HG03575 (cell line): ENCODE measurements around the gene PLEKHM3.

Experiments used
- ATAC-seq: cut with Tn5 transposase; IDR thresholded peaks from one replicate; pipeline ENCODE4 v1.9.1; 2021; ENCODE audit not compliant: unreplicated experiment, insufficient number of reproducible peaks, low FRiP score; ENCODE audit errors: extremely low read depth

Gene PLEKHM3

DNA sequence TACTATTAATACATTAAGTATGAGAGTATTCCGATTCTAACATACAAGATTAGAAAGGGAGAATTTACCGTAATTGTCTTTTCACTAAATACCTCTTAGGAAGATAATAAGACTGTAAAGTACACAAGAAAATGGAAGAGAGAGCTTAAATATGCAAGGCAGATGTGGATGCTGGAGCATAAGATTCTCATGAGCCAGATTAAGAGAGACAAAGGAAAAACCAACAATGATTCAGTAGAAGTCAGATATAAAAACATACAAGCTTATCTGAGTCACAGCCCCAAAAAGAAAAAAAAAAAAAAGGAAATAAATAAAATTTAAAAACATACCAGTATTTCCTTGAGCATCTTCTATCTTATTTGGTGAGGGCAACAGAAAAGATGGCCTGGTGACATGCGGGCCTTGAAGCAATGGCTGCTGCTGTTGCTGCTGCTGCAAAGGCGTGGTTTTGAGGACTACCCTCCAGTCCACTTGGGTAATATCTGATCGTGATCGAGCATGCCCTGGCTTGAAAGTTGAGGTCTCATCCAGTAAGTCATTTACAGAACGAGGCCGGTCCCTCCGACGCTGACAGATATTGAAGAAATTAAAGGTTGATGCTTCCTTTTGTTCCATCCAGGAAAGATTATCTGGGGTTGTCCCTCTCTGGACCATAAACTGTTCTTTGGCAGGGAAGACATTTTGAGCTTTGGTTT, 24.5 kb downstream of the PLEKHM3 start:
- ATAC-seq, result no peak

DNA sequence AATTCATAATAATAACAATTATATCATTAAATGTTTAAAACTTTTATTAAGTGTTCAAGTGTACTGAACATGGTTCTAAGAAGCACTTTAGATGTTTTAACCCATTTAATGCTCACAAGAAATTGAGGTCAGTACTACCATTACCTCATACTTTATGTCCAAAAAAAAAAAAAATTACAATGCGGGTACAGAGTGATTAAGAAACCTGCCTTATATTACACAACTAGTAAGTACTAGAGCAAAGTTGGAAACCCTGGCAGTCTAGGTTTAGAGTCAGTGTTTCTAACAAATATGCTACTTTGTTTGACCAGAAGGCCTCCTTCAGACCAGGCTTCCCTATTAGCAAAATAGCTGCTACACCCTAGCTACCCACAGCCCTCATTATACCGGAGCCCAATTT, 28.5 kb downstream of the PLEKHM3 start:
- ATAC-seq, result no peak

DNA sequence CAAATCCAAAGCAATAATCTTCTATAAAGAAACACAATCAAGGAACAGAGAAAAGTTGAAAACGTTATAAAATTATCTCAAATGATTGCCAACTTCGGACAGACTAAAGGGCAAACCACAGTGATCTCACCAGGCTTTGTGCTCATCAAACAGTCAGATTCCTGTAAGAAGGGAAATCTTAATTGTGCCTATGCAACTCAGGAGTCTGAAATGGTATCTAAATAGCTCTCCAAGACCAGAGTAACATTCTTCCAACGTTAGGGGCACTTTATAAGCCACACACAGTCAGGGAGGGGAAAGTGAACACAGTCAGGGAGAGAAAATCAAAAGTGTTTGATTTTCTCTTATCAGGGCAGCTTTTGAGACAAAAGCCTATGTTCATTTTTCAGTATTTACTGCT, 29.4 kb downstream of the PLEKHM3 start:
- no peak for ATAC-seq

DNA sequence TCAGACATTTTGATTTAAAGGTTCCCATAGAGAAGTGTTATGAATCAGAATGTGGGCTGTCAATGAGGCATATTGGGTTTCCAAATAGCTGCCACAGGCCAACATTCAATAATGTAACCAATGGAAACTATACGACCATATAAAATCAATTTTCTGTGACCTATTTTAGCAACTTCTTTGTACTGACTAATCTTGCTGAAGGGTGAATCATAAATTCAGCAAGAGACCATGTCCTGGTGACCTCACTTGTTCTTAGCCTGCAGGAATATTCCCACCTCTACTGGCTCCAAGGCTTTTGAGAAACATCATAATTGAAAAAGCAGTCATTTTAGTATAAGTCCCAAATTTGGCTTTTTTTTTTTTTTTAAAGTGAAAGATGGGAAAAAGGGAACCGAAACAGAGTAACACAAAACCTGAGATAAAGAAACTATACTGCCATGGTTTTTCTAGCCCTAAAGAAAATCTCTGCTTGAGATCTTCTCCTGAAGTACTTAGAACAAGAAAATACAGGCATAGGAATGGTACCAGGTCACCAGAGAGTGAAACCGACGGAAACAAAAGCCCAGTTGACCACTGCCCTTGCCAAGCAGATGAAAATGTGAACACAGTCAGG, 32.1 kb downstream of the PLEKHM3 start:
- ATAC-seq, result no peak

DNA sequence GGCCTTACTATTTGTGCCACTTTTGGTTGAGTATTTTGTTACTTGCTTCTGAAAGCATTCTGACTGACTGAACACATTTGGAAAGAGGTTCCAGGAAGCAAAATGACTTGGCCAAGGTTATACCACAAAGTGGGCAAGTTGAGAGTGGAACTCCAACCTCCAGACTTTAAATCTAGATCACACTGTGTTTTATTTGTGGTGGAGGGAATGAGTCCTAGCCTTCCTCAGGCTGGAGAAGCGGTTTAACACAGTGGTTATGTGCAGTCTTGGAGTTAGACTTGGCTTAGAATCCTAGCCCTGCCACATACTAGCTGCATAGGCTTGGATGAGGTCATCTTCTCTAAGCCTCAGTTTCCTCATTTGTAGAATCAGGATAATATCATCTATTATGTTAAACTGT, 33.4 kb downstream of the PLEKHM3 start:
- no peak for ATAC-seq

DNA sequence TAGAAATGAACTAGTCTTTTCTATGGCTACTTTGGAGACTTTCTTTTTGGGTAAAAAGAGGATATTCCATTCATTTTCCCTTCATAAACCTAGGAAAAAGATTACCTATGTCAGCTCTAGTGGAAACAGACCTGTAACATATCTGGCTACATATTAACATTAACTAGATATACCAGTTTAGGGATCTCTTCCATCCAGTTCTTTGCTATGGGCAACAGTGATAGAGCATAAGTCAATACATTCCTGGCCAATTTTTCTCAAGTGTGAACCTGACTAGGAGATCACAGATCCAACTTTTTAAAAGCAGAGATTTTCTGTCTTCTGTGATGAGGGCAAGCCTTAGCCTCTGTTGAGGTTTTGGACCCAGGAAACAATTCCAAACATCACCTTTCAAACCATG, 34.5 kb downstream of the PLEKHM3 start:
- ATAC-seq, result no peak

DNA sequence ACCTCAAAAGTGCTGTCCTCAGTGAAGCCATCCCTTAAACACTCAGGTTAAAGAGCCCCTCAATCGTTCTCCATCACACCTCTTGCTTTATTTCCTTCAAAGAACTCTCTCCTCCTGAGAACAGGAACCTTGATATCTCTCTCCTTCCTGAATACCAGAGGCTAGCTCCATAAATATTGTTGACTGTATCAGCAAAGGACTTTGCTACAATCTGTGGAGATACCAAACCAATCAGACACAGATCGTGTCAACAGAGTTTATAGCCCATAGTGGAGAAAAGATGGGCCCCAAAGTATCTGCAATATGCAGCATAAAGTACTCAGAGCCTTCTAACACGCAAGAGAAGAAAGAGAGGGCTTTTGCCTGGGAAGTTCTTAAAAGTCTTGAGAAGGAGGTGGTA, 36.4 kb downstream of the PLEKHM3 start:
- ATAC-seq, result no peak

DNA sequence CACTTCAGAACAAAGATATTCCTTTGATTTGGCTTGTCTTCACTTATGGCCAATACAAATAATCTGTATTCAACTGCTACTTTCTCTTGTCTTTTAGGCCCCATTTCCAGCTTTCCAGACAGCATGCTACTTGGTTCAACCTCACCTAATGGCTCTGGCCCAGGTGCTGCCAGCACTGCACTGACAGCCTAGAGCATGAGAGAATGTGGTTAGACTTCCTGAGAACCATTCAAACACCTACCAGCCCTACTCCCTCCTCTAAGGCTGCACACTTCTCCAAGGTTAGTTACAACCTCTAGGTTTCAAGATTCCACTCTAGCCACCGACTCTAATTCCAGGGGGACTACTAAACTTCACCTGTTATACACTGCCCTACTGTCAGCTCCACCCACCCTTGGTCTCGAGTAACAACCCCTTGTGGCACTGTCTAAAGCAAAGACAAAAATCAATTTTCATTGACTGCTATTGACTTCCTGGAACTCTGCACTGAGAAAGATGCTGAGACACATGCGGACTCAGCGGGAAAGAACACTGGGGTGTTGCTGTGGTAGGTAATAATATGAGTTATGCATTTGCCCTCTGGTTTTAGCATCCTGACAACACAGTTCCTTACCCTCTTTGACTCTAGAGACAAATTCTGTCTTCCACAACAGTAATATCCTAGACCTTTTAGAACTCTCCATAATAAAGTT, 38.2 kb downstream of the PLEKHM3 start:
- no peak for ATAC-seq

DNA sequence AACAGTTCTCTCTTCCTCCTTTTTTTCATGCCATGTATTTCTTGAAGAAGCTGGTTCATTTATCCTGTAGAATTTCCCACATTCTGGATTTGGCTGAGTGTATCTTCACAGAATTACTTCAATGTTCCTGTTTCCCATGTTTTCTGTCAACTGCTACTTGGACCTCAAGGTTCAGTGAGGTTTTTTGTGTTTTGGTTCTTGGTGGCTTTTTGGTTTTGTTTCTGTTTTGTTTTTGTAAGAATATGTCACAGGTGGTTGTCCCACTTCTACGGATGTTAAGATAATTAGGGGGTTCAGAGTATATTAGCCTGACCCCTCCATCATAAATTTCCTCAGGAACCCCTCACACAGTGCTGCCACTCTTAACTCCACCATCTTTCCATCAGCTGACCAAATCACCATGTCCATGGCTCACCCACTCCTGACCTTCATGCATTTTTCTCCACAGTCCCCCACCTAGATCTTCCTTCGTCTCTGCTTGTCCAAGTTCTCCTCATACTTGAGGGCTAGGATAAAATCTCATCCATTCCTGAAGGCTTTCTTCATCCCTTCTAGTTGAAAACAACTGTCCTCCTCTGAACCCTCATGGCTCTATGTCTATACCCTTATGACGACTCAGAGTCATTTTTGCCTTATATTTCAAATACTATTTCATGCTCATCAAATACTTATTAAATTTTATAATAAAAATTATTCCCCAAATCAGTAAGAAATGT, 40.4 kb downstream of the PLEKHM3 start:
- ATAC-seq, result no peak

DNA sequence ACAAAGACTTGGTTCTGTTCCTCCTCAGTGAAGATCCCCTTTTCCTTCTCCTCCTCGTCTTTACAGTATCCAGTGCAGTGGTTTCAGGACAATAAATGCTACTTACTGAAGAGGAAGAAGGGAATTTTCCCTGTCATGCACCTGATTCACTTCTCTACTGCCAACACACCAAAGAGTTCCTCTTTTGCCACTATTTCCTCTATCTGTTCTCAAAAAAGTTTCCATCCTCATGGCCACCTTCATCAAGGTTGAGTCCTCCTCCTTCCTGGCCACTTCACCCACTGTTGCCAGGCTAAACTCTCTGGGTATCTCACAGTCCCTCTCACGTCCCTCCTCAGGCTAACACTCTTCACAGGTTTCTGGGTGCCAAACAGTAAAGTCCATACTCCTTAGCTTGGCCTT, 41.7 kb downstream of the PLEKHM3 start:
- ATAC-seq, result no peak

DNA sequence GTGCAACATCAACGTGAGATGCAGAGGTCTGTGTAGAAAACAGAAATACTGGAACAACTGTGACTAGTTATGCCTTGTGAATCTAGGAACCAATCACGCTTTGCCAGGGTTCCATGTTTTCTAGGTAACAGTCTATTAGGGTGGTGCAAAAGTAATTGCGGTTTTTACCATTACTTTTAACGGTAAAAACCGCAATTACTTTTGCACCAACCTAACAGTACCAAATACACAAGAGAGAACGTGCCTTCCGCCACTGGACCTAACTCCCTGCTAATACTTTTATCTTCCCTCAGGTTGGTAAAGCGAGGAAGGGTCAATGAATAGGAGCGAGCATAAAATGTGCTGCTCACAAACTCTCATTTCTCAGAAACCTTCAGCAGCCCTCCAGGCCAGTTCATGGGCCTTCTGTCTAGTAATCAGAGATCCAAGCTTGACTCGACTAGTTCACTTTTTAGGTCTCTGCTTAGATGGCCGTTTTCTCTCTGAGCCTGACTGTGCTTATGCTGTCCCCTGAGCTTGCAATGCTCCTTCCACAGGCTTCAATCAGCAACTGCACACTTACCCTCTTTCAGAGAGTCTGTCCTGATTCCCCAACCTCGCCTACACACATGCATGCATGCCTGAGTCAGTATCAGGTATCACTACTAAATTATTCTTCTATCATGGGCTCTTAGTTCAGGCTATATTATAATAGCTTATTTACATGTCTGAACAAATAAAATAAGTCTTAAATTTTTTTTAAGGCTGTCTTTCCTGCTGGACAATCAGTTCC, 47.0 kb downstream of the PLEKHM3 start:
- ATAC-seq, result no peak

DNA sequence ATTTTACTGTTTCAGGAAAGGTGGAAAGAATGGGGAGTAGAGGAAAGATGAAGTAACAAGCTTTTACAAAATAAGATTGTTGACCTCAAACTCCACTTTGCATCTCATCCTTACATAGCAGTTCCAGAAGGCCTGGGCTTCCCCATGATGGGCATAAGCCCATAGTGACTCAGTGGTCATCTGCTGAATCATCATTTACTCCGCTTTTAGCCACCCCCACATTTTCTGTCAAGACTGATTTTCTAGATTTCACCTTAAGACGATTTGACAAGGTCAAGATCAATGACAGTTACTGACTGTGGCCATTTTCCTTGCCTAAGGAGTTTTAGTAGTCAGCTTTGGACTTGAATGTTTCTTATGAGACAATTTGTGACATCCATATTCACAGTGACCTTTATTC, 49.4 kb downstream of the PLEKHM3 start:
- ATAC-seq, result no peak

DNA sequence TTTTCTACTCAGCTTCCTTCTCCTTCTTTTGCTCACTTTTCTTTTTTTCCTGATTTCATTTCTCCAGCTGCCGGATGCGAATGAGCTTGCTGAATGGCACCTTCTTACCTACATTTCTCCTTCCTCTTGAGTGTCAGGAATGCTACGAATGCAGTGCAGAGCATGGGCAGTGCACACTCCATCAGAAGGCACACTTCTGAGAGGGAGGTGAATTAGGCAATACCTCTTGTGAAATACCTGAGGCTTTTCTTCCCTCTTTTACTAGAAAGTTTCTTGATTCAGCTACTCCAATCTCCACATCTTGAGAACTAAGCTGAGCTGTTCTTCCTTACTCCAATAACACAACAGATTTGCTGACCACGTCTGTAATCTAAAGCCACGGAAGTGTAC, 51.1 kb downstream of the PLEKHM3 start:
- no peak for ATAC-seq

DNA sequence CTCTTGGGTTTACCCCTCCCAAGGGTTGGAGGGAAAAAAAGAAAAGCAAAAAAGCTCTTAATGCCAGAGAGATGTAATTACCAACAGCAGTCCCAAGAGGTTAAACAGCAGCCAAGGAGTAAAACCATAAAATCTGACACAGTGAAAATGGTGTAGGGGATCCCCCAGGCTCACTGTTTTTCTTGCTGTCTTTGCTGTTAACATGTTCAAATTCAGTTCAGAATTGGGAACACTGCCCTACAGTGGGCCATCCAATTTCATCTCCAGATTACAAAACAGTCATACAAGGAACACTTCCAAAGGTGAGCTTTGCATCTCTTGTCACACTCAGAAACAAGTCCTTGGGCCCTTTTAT, 54.5 kb downstream of the PLEKHM3 start:
- no peak for ATAC-seq

DNA sequence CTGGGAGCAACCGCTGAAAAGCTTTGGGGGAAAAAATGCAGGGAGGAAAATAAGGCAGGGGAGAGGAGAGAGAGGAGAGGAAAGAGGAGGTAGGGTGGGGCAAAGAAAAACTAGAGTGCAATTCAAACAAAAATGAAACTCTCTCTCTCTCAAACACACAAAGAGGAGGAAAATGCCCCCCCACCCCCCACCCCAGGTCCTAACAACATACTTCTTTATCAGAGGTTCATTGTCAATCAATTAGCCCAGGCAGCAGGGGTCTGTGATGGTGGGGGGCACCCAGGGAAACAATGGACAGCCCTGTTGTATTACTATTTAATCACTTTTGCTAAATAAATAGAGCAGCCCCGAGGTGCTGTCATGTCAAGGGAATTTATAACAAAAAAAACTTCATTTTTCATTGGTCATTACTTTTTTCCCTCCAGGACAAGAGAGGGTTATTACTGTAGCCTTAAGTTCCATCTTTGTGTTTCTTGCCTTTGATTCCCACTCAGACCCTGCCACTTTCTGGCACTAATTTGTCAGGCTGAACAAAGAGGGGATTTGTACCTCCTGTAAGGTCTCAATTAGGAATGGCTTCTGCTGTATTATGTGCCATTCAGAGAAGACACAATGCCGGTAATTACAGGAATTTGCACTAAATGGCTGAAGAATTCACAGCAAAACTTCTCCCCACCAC, 55.0 kb downstream of the PLEKHM3 start:
- ATAC-seq, result no peak

DNA sequence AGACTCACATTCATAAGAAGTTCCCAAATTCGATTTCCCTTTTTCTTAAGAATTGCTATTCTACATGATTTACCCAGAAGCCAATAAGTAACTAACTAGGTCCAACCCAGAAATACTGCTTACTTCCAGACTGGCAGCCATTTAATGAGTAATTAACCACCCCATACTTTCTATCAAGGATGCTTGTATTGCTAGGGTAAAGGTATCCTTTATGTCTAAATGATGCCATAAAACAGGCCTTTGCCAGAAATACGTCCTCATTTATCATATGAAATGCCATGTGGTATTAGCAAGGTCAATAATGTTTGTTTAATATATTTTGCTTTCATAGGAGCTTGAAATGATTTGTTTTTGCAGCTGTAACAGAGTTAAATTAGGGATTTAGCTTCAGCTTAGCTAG, 56.1 kb downstream of the PLEKHM3 start:
- ATAC-seq, result no peak

DNA sequence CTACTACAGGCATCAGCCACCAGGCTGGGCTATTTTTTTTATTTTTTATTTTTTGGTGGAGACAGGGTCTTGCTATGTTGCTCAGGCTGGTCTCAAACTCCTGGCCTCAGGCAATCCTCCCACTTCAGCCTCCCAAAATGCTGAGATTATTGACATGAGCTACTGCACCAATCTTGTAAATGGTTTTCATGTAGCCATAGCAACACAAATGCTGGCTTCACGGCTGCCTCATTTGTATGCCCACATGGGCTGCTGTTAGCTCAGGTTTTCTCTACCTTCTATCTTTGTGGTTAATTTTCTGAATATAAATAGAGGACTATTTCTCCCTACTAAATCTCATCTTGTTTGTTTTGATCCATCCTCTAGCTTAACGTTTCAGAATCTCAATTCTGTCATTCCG, 58.2 kb downstream of the PLEKHM3 start:
- no peak for ATAC-seq

DNA sequence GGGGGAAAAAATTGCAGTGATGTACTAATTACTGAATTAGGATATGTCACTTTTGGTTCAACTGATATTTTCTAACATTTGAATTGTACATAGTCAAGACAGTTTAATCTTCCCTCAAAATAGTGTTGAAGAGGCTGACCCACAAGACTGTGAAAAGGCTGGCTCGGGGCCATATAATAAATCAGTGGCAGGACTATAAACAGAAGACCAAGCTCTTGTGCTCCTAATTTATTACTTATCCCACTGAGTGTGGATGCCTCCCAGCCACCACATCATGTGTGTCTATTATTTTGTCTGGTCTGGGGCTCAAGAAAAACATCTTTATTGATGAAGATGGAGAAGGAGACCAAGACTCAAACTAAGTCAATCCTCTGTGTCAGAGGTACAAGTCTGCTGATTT, 64.4 kb downstream of the PLEKHM3 start:
- ATAC-seq, result no peak

DNA sequence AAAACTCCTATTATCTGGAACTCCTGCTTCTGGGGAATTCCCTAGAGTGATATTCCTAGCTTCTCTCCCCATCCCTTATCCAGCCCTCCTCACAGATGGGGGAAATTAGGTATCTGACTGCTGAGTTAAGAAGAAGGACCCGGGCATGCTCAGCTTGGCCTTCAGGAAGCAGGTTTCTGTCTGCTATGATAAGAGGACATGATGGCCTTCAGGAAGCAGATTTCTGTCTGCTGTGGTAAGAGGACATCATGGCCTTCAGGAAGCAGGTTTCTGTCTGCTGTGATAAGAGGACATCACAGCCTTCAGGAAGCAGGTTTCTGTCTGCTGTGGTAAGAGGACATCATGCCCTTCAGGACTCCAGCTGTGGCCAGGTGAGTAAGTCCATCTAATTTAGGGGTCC, 65.2 kb downstream of the PLEKHM3 start:
- no peak for ATAC-seq
